Measurements from ENCODE around the gene GIMAP7. TPM values are rescaled to one million over a fixed set of nuclear protein-coding genes. Genes with fewer than 3 reads are reported as not detected.

Gene GIMAP7
- total RNA-seq, 1 experiment from 2014 or later = 0.25 TPM

DNA sequence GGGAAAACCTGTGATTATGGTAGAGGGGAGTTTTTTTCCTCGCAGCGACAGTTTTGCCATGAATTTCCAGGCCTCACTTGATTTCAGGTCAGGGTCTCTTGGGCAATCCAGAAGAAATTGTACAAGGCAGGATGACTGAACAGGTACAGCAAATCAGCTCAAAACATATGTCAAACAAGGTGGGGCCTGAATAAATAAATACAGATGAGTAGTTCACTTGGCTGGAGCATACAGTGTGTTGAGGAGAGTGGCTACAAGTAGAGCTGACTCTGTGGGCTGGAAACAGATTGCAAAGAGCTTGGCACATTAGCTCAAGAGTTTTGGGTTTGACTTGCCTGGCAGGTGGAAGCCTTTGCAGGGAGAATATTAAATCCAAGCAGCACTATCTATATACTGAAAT lies 49.3 kb upstream of the GIMAP7 start:
- CTCF ChIA-PET = no interaction called here
- intact Hi-C loops (cut with micrococcal nuclease) = no loop called here
- no peak overlapping the region for H3K9ac ChIP-seq (ENCODE audit: low read length)
- no peaks in the 10 kb centered on the region for H3K9me2 ChIP-seq (ENCODE audit: insufficient read depth)
- no peak for ATAC-seq
- no TSS peak for BruUV-seq (replicated peaks)
- no peaks in the 10 kb centered on the region for H3K36me3 ChIP-seq (ENCODE audit: control insufficient read depth in 1 of 2, insufficient read depth in 2 of 2, low read length in 2 of 2)
- no peaks in the 10 kb centered on the region for H3K79me2 ChIP-seq (ENCODE audit: insufficient read depth, low read length)
- no peak overlapping the region for H2AFZ ChIP-seq (ENCODE audit: low read depth, low read length, poor library complexity, severe bottlenecking)
- H3K9me3 ChIP-seq (ENCODE audit: control insufficient read depth in 1 of 2, insufficient read depth in 1 of 2, low read depth in 1 of 2, low read length in 2 of 2) = no peaks in the 10 kb centered on the region
- no peaks in the 10 kb centered on the region for H4K20me1 ChIP-seq (ENCODE audit: insufficient read depth)
- H3K27ac ChIP-seq (ENCODE audit: low read depth, low read length) = no peak overlapping the region
- H3K4me3 ChIP-seq (replicated peaks in 1 of 2; ENCODE audit: low read depth in 1 of 2, low read length in 2 of 2) = no peak overlapping the region
- peaks cover 32% of the 10 kb centered on the region for H3K27me3 ChIP-seq (ENCODE audit: insufficient read depth, low read length)
- TF ChIP-seq, protein P1, sequence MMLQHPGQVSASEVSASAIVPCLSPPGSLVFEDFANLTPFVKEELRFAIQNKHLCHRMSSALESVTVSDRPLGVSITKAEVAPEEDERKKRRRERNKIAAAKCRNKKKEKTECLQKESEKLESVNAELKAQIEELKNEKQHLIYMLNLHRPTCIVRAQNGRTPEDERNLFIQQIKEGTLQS (IDR thresholded peaks at IDR 0.05) = no peak
- TF ChIP-seq ZFX (IDR thresholded peaks at IDR 0.05) (no peak), ELF1 (IDR thresholded peaks at IDR 0.05; ENCODE audit: borderline replicate concordance, low read depth) (no peak), EZH2phosphoT487 (IDR thresholded peaks at IDR 0.05; ENCODE audit: borderline replicate concordance) (no peak), YY1 (IDR thresholded peaks at IDR 0.05; ENCODE audit: extremely low read depth, insufficient replicate concordance, low read depth, low read length) (no peak), EZH2 (IDR thresholded peaks at IDR 0.05) (no peak), JUND (IDR thresholded peaks at IDR 0.05) (no peak), TCF7L2 (IDR thresholded peaks at IDR 0.05; ENCODE audit: borderline replicate concordance, extremely low read depth, insufficient read depth, insufficient read length) (no peak), POLR2AphosphoS5 (IDR thresholded peaks at IDR 0.05; ENCODE audit: low read depth, low read length) (no peak), EGR1 (IDR thresholded peaks at IDR 0.05; ENCODE audit: low read depth) (no peak), POLR2A (IDR thresholded peaks at IDR 0.05; ENCODE audit: borderline replicate concordance, extremely low read depth, insufficient read depth, insufficient read length) (no peak), RAD21 (IDR thresholded peaks at IDR 0.05; ENCODE audit: low read depth) (no peak)
- TF ChIP-seq, protein P2, sequence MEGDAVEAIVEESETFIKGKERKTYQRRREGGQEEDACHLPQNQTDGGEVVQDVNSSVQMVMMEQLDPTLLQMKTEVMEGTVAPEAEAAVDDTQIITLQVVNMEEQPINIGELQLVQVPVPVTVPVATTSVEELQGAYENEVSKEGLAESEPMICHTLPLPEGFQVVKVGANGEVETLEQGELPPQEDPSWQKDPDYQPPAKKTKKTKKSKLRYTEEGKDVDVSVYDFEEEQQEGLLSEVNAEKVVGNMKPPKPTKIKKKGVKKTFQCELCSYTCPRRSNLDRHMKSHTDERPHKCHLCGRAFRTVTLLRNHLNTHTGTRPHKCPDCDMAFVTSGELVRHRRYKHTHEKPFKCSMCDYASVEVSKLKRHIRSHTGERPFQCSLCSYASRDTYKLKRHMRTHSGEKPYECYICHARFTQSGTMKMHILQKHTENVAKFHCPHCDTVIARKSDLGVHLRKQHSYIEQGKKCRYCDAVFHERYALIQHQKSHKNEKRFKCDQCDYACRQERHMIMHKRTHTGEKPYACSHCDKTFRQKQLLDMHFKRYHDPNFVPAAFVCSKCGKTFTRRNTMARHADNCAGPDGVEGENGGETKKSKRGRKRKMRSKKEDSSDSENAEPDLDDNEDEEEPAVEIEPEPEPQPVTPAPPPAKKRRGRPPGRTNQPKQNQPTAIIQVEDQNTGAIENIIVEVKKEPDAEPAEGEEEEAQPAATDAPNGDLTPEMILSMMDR (IDR thresholded peaks at IDR 0.05 in 2 of 3, conservative IDR thresholded peaks at IDR 0.05 in 1 of 3; ENCODE audit: borderline replicate concordance in 1 of 3, insufficient read depth in 1 of 3, low read depth in 2 of 3, low read length in 2 of 3) = no peak
- TF ChIP-seq, protein P3, sequence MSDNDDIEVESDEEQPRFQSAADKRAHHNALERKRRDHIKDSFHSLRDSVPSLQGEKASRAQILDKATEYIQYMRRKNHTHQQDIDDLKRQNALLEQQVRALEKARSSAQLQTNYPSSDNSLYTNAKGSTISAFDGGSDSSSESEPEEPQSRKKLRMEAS (IDR thresholded peaks at IDR 0.05) = no peak
- TF ChIP-seq, protein P4, sequence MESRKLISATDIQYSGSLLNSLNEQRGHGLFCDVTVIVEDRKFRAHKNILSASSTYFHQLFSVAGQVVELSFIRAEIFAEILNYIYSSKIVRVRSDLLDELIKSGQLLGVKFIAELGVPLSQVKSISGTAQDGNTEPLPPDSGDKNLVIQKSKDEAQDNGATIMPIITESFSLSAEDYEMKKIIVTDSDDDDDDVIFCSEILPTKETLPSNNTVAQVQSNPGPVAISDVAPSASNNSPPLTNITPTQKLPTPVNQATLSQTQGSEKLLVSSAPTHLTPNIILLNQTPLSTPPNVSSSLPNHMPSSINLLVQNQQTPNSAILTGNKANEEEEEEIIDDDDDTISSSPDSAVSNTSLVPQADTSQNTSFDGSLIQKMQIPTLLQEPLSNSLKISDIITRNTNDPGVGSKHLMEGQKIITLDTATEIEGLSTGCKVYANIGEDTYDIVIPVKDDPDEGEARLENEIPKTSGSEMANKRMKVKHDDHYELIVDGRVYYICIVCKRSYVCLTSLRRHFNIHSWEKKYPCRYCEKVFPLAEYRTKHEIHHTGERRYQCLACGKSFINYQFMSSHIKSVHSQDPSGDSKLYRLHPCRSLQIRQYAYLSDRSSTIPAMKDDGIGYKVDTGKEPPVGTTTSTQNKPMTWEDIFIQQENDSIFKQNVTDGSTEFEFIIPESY (IDR thresholded peaks at IDR 0.05; ENCODE audit: extremely low read depth, insufficient replicate concordance, low read length) = no peak
- TF ChIP-seq, protein P5, sequence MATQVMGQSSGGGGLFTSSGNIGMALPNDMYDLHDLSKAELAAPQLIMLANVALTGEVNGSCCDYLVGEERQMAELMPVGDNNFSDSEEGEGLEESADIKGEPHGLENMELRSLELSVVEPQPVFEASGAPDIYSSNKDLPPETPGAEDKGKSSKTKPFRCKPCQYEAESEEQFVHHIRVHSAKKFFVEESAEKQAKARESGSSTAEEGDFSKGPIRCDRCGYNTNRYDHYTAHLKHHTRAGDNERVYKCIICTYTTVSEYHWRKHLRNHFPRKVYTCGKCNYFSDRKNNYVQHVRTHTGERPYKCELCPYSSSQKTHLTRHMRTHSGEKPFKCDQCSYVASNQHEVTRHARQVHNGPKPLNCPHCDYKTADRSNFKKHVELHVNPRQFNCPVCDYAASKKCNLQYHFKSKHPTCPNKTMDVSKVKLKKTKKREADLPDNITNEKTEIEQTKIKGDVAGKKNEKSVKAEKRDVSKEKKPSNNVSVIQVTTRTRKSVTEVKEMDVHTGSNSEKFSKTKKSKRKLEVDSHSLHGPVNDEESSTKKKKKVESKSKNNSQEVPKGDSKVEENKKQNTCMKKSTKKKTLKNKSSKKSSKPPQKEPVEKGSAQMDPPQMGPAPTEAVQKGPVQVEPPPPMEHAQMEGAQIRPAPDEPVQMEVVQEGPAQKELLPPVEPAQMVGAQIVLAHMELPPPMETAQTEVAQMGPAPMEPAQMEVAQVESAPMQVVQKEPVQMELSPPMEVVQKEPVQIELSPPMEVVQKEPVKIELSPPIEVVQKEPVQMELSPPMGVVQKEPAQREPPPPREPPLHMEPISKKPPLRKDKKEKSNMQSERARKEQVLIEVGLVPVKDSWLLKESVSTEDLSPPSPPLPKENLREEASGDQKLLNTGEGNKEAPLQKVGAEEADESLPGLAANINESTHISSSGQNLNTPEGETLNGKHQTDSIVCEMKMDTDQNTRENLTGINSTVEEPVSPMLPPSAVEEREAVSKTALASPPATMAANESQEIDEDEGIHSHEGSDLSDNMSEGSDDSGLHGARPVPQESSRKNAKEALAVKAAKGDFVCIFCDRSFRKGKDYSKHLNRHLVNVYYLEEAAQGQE (IDR thresholded peaks at IDR 0.05; ENCODE audit: low read depth) = no peak
- no peak overlapping the region for H3K4me2 ChIP-seq (ENCODE audit: low read length)
- no peak for DNase-seq (ENCODE audit: low read depth, low spot score)
- no peaks in the 10 kb centered on the region for H3K4me1 ChIP-seq (ENCODE audit: control insufficient read depth in 1 of 2, insufficient read depth in 2 of 2, low read length in 2 of 2)
- POLR2A ChIA-PET = no interaction called here
- RAD21 ChIA-PET (ENCODE audit: low non-redundant PET in 1 of 2, low total read pairs in 2 of 2, uncharacterized antibody in 2 of 2, unreplicated experiment in 2 of 2) = no interaction called here
